H9 (cell line): ENCODE measurements around the gene PMCH. TPM values are rescaled to one million over a fixed set of nuclear protein-coding genes. Genes with fewer than 3 reads are reported as not detected.

Source experiments
- DNase-seq: peaks from one replicate; pipeline ENCODE4 v3.0.0-alpha.2; 2017
- H2AFZ ChIP-seq: one replicate; pipeline ENCODE4 v1.6.1; 2013; ENCODE audit warnings: mild to moderate bottlenecking, low read length, control low read depth, moderate library complexity
- H2AK5ac ChIP-seq: 2 replicates; pipeline ENCODE4 v1.6.1; 2013; ENCODE audit warnings: low read length, control low read depth, mixed read lengths; ENCODE audit not compliant: insufficient read length
- H2BK120ac ChIP-seq: one replicate; pipeline ENCODE4 v1.6.1; 2013; ENCODE audit warnings: low read depth, mild to moderate bottlenecking, low read length, control low read depth, inconsistent platforms; ENCODE audit not compliant: poor library complexity, severe bottlenecking
- H2BK12ac ChIP-seq: 2 replicates; pipeline ENCODE4 v1.6.1; 2013; ENCODE audit warnings: low read length, control low read depth, mixed read lengths, low read depth; ENCODE audit not compliant: insufficient read length
- H2BK15ac ChIP-seq: 2 replicates; pipeline ENCODE4 v1.6.1; 2013; ENCODE audit warnings: low read depth, low read length, control low read depth
- H2BK20ac ChIP-seq: one replicate; pipeline ENCODE4 v1.6.1; 2013; ENCODE audit warnings: low read depth, mild to moderate bottlenecking, low read length, control low read depth, inconsistent platforms; ENCODE audit not compliant: poor library complexity, severe bottlenecking
- H2BK5ac ChIP-seq: 2 replicates; pipeline ENCODE4 v1.6.1; 2013; ENCODE audit warnings: low read length, control low read depth, mixed read lengths; ENCODE audit not compliant: insufficient read length
- H3K14ac ChIP-seq: 2 replicates; pipeline ENCODE4 v1.6.1; 2013; ENCODE audit warnings: low read length, control low read depth; ENCODE audit not compliant: insufficient read depth
- H3K18ac ChIP-seq: 2 replicates; pipeline ENCODE4 v1.6.1; 2013; ENCODE audit warnings: low read depth, mild to moderate bottlenecking, mixed read lengths, low read length, control low read depth; ENCODE audit not compliant: insufficient read length
- H3K23ac ChIP-seq: 2 replicates; pipeline ENCODE4 v1.6.1; 2013; ENCODE audit warnings: low read length, control low read depth, mixed read lengths, low read depth; ENCODE audit not compliant: insufficient read length
- H3K23me2 ChIP-seq: 2 replicates; pipeline ENCODE4 v1.6.1; 2013; ENCODE audit warnings: low read depth, mild to moderate bottlenecking, mixed read lengths, low read length, control low read depth; ENCODE audit not compliant: insufficient read length, poor library complexity, severe bottlenecking
- H3K27ac ChIP-seq: 2 replicates; pipeline ENCODE4 v1.5.1; 2013; ENCODE audit warnings: low read length, control low read depth, mixed read lengths, low read depth; ENCODE audit not compliant: insufficient read length
- H3K27me3 ChIP-seq: 2 replicates; pipeline ENCODE4 v1.6.1; 2013; ENCODE audit warnings: low read length, control low read depth, inconsistent platforms; ENCODE audit not compliant: insufficient read depth
- H3K4ac ChIP-seq: 2 replicates; pipeline ENCODE4 v1.6.1; 2013; ENCODE audit warnings: low read depth, mild to moderate bottlenecking, control low read depth, inconsistent platforms, low read length, moderate library complexity
- H3K4me1 ChIP-seq: 2 replicates; pipeline ENCODE4 v1.6.1; 2013; ENCODE audit warnings: low read length, control low read depth, inconsistent platforms; ENCODE audit not compliant: insufficient read depth
- H3K4me2 ChIP-seq: 2 replicates; pipeline ENCODE4 v1.6.1; 2013; ENCODE audit warnings: low read length, control low read depth, mixed read lengths; ENCODE audit not compliant: insufficient read length, insufficient read depth
- H3K56ac ChIP-seq: 2 replicates; pipeline ENCODE4 v1.6.1; 2013; ENCODE audit warnings: low read depth, mild to moderate bottlenecking, mixed read lengths, low read length, control low read depth; ENCODE audit not compliant: insufficient read length
- H3K79me1 ChIP-seq: 2 replicates; pipeline ENCODE4 v1.6.1; 2013; ENCODE audit warnings: low read depth, mild to moderate bottlenecking, moderate library complexity, low read length, control low read depth, inconsistent platforms; ENCODE audit not compliant: insufficient read depth, poor library complexity, severe bottlenecking
- H3K79me2 ChIP-seq: 2 replicates; pipeline ENCODE4 v1.6.1; 2013; ENCODE audit warnings: low read length, control low read depth, inconsistent platforms; ENCODE audit not compliant: insufficient read depth
- H3K9ac ChIP-seq: 2 replicates; pipeline ENCODE4 v1.6.1; 2013; ENCODE audit warnings: low read length, control low read depth, mixed read lengths; ENCODE audit not compliant: insufficient read length; ENCODE audit errors: extremely low read depth
- H3K9me3 ChIP-seq: one replicate; pipeline ENCODE4 v1.6.1; 2013; ENCODE audit warnings: low read depth, low read length, inconsistent platforms; ENCODE audit not compliant: control insufficient read depth
- H3T11ph ChIP-seq: one replicate; pipeline ENCODE4 v1.6.1; 2013; ENCODE audit warnings: mild to moderate bottlenecking, low read length, control low read depth, inconsistent platforms
- H4K20me1 ChIP-seq: one replicate; pipeline ENCODE4 v1.6.1; 2013; ENCODE audit not compliant: control insufficient read depth, insufficient read length, insufficient read depth
- H4K5ac ChIP-seq: 2 replicates; pipeline ENCODE4 v1.6.1; 2013; ENCODE audit warnings: low read depth, mild to moderate bottlenecking, mixed read lengths, low read length, control low read depth; ENCODE audit not compliant: insufficient read length
- H4K8ac ChIP-seq: replicated peaks from 2 replicates; pipeline ENCODE4 v1.6.1; 2013; ENCODE audit warnings: low read length, control low read depth, mixed read lengths, low read depth; ENCODE audit not compliant: insufficient read length
- H4K91ac ChIP-seq: 2 replicates; pipeline ENCODE4 v1.6.1; 2013; ENCODE audit warnings: low read depth, mild to moderate bottlenecking, moderate library complexity, mixed read lengths, low read length, control low read depth; ENCODE audit not compliant: insufficient read length
- H3K27ac Mint-ChIP-seq, 3 experiments: 2 replicates in 2 of 3; 3 replicates in 1 of 3; pipeline ENCODE4 v1.8.0; 2020 to 2021; ENCODE audit warnings: mixed read lengths in 3 of 3, mild to moderate bottlenecking in 1 of 3, moderate library complexity in 1 of 3
- H3K27me3 Mint-ChIP-seq: 2 replicates; pipeline ENCODE4 v1.8.0; 2021; ENCODE audit warnings: low read depth, mild to moderate bottlenecking, moderate library complexity, mixed read lengths
- H3K36me3 Mint-ChIP-seq, 3 experiments: 2 replicates in 2 of 3; 3 replicates in 1 of 3; pipeline ENCODE4 v1.8.0; 2020 to 2021; ENCODE audit warnings: low read depth in 3 of 3, mixed read lengths in 3 of 3; ENCODE audit not compliant: insufficient read depth in 1 of 3
- H3K4me1 Mint-ChIP-seq, 2 experiments: 2 replicates each; pipeline ENCODE4 v1.8.0; 2020; ENCODE audit warnings: mixed read lengths in 2 of 2
- H3K4me3 Mint-ChIP-seq, 2 experiments: 2 replicates in 1 of 2; 3 replicates in 1 of 2; pipeline ENCODE4 v1.8.0; 2020 to 2021; ENCODE audit warnings: mild to moderate bottlenecking in 2 of 2, mixed read lengths in 2 of 2, moderate library complexity in 1 of 2
- H3K9me3 Mint-ChIP-seq, 2 experiments: 2 replicates in 1 of 2; 3 replicates in 1 of 2; pipeline ENCODE4 v1.8.0; 2020; ENCODE audit warnings: mild to moderate bottlenecking in 2 of 2, mixed read lengths in 2 of 2, moderate library complexity in 1 of 2
- WGBS: extraction: QIAGEN DNeasy Blood & Tissue Kit; methylation state at CpG from one replicate; pipeline ENCODE4 v1.1.7; 2013; ENCODE audit warnings: missing lambda C conversion rate, low lambda C conversion rate, mixed read lengths; ENCODE audit not compliant: insufficient read length; ENCODE audit errors: extremely low coverage; 5-methylcytosine and 5-hydroxymethylcytosine counted together
- total RNA-seq: library from RNA; stranded (reverse); gene quantifications from 2 replicates; pipeline ENCODE4 v1.2.1, GENCODE V29; 2021
- TF ChIP-seq, protein P1 (sequence below): fragments of 200-600 bp; sonication (generic); conservative IDR thresholded peaks from 3 replicates; pipeline ENCODE4 v1.8.0; 2021; ENCODE audit warnings: antibody characterized with exemption, mild to moderate bottlenecking

PMCH gene
- total RNA-seq, 1 experiment from 2014 or later, result not detected

DNA sequence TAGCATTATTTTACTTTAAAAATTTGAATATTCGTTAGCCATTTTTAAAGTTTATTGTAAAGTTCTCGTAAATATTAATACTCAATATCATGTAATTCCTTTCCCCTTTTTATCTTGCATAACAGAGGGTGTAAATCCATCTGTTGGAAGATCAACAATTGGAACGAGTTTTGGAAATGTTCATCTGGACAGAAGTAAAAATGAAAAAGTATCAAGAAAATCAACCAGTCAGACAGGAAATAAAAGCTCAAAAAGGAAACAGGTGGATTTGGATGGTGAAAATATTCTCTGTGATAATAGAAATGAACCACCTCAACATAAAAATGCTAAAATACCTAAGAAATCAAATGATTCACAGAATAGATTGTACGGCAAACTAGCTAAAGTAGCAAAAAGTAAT is 1.8 kb downstream of the PMCH start:
- Histone ChIP-seq H4K20me1 (no peaks in the 10 kb centered on the region), H3K79me2 (no peaks in the 10 kb centered on the region), H3K56ac (no peak overlapping the region), H4K91ac (no peak overlapping the region), H3K79me1 (no peaks in the 10 kb centered on the region), H2BK120ac (no peak overlapping the region), H3K27ac (no peak overlapping the region), H3K4ac (no peak overlapping the region), H3T11ph (no peak overlapping the region), H4K5ac (no peak overlapping the region), H2BK12ac (no peak overlapping the region), H2BK20ac (no peak overlapping the region), H3K23me2 (no peaks in the 10 kb centered on the region), H3K27me3 (no peaks in the 10 kb centered on the region), H4K8ac (no peak overlapping the region), H3K4me2 (no peak overlapping the region), H3K9ac (no peak overlapping the region), H2AK5ac (no peak overlapping the region), H3K4me1 (no peaks in the 10 kb centered on the region), H3K14ac (no peak overlapping the region), H2BK5ac (no peak overlapping the region), H2BK15ac (no peak overlapping the region), H2AFZ (no peak overlapping the region), H3K9me3 (no peaks in the 10 kb centered on the region), H3K23ac (no peak overlapping the region), H3K18ac (no peak overlapping the region)
- Mint-ChIP-seq H3K4me1 (no peaks in the 10 kb centered on the region), H3K9me3 (no peaks in the 10 kb centered on the region), H3K27ac (no peak overlapping the region), H3K4me3 (no peak overlapping the region), H3K36me3 (peaks cover 0 to 3% (median 1%) of the 10 kb centered on the region in 3 experiments; a peak in 3 of 7 replicates), H3K27me3 (no peaks in the 10 kb centered on the region)
- no CpG with 5 or more reads among the region's 4 CpGs for whole genome bisulfite sequencing
- DNase-seq, result no peak
- TF ChIP-seq, protein P1, sequence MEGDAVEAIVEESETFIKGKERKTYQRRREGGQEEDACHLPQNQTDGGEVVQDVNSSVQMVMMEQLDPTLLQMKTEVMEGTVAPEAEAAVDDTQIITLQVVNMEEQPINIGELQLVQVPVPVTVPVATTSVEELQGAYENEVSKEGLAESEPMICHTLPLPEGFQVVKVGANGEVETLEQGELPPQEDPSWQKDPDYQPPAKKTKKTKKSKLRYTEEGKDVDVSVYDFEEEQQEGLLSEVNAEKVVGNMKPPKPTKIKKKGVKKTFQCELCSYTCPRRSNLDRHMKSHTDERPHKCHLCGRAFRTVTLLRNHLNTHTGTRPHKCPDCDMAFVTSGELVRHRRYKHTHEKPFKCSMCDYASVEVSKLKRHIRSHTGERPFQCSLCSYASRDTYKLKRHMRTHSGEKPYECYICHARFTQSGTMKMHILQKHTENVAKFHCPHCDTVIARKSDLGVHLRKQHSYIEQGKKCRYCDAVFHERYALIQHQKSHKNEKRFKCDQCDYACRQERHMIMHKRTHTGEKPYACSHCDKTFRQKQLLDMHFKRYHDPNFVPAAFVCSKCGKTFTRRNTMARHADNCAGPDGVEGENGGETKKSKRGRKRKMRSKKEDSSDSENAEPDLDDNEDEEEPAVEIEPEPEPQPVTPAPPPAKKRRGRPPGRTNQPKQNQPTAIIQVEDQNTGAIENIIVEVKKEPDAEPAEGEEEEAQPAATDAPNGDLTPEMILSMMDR, result no peak
